GM12864 (cell line): ENCODE results near the gene NEDD9.

ENCODE experiments used
- DNase-seq: peaks from one replicate; pipeline ENCODE4 v3.0.0-alpha.2; 2011; ENCODE audit warnings: low read depth
- H3K4me3 ChIP-seq: 2 replicates; pipeline ENCODE4 v1.5.1; 2011; ENCODE audit warnings: mild to moderate bottlenecking, low read depth, low read length, control low read depth
- CTCF ChIP-seq: IDR thresholded peaks from 2 replicates; pipeline ENCODE4 v1.5.1; 2011; ENCODE audit warnings: low read depth, mild to moderate bottlenecking, moderate library complexity, low read length, control low read depth, inconsistent platforms; ENCODE audit errors: missing control alignments

NEDD9 gene

GRCh38 chr6:11207199-11207968 lies 25.1 kb downstream of the NEDD9 start:
- no peak for DNase-seq

GRCh38 chr6:11206576-11206975 lies 25.9 kb downstream of the NEDD9 start:
- no peak overlapping the region for H3K4me3 ChIP-seq
- no peak for DNase-seq
- TF ChIP-seq CTCF, result no peak

More at GRCh38 chr6:11207199-11207968, 25.1 kb downstream of the NEDD9 start:
- TF ChIP-seq CTCF, result no peak
- H3K4me3 ChIP-seq, result no peak overlapping the region

- no peak for DNase-seq
- TF ChIP-seq CTCF, result no peak
- H3K4me3 ChIP-seq, result no peak overlapping the region
Measured at GRCh38 chr6:11204794-11205366, 27.6 kb downstream of the NEDD9 start.

GRCh38 chr6:11204005-11204399 lies 28.5 kb downstream of the NEDD9 start:
- no peak overlapping the region for H3K4me3 ChIP-seq
- DNase-seq, result no peak
- TF ChIP-seq CTCF, result no peak

GRCh38 chr6:11203306-11204004 lies 29.0 kb downstream of the NEDD9 start:
- H3K4me3 ChIP-seq, result no peak overlapping the region
- no peak for DNase-seq
- TF ChIP-seq CTCF, result no peak

- H3K4me3 ChIP-seq, result no peak overlapping the region
- TF ChIP-seq CTCF, result no peak
- DNase-seq, result no peak
Measured at GRCh38 chr6:11202513-11203305, 29.8 kb downstream of the NEDD9 start.
